Glutamatergic neuron (in vitro differentiated cells): ENCODE data around the gene PLPP2. TPM values are rescaled to one million over a fixed set of nuclear protein-coding genes. Genes with fewer than 3 reads are reported as not detected.

Experiments
- DNase-seq: peaks from one replicate; pipeline ENCODE4 v3.0.0; 2022
- H3K27ac Mint-ChIP-seq: one replicate; pipeline ENCODE4 v1.8.0; 2020; ENCODE audit warnings: mild to moderate bottlenecking, mixed read lengths, inconsistent platforms; ENCODE audit not compliant: unreplicated experiment
- H3K27me3 Mint-ChIP-seq: one replicate; pipeline ENCODE4 v1.8.0; 2020; ENCODE audit warnings: mild to moderate bottlenecking, moderate library complexity, mixed read lengths, inconsistent platforms; ENCODE audit not compliant: unreplicated experiment
- H3K36me3 Mint-ChIP-seq: one replicate; pipeline ENCODE4 v1.8.0; 2020; ENCODE audit warnings: mild to moderate bottlenecking, mixed read lengths, inconsistent platforms; ENCODE audit not compliant: unreplicated experiment
- H3K4me1 Mint-ChIP-seq: one replicate; pipeline ENCODE4 v1.8.0; 2020; ENCODE audit warnings: mild to moderate bottlenecking, low read depth, mixed read lengths, inconsistent platforms; ENCODE audit not compliant: unreplicated experiment
- H3K4me3 Mint-ChIP-seq: one replicate; pipeline ENCODE4 v1.8.0; 2020; ENCODE audit warnings: mild to moderate bottlenecking, mixed read lengths, inconsistent platforms; ENCODE audit not compliant: unreplicated experiment
- H3K9me3 Mint-ChIP-seq: one replicate; pipeline ENCODE4 v1.8.0; 2020; ENCODE audit warnings: mild to moderate bottlenecking, moderate library complexity, mixed read lengths, inconsistent platforms; ENCODE audit not compliant: unreplicated experiment
- total RNA-seq: library from RNA; stranded (reverse); fragmentation: NEBNext Ultra II Directional; extraction: Animal tissue kit (Norgen Biotek cat#: 25700); gene quantifications from one replicate; pipeline ENCODE4 v1.2.1, GENCODE V29; 2021; ENCODE audit not compliant: unreplicated experiment
- TF ChIP-seq, protein P1 (sequence below): fragments of 200-600 bp; sonication (generic); IDR thresholded peaks from one replicate; pipeline ENCODE4 v1.5.0; 2021; ENCODE audit not compliant: partially characterized antibody, unreplicated experiment

PLPP2 gene
- total RNA-seq, 1 donor from 2014 or later: 0.64 TPM

DNA sequence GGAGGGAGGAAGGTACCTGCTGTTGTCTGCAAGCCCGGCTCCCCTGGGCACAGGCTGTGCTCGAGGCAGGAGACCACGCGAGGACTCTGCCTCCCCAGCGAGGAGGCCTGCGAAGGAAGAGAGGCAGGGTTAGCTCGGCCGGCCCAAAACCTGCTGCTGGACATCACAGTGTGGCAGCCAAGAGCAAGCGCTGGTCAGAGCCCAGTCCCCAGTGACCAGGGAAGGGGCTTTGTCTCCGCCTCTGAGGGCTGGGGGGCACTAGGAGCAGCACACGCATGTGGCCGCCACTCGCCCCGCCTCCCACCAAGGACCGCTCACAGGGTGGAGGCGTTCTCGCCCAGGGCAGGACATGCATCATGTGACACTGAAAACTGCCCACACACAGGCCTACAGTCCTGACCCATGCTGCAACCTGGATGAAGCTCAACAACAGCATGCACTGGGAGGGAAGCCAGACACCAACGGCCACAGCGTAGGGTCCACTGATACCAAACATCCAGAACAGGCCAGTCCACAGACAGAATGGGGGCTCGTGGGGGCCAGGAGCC is 44.9 kb upstream of the PLPP2 start:
- H3K4me1 Mint-ChIP-seq: peaks cover 5% of the 10 kb centered on the region
- no peak for DNase-seq
- peaks cover 5% of the 10 kb centered on the region for H3K9me3 Mint-ChIP-seq
- H3K36me3 Mint-ChIP-seq: peaks cover 4% of the 10 kb centered on the region
- H3K4me3 Mint-ChIP-seq: no peak overlapping the region
- TF ChIP-seq, protein P1, sequence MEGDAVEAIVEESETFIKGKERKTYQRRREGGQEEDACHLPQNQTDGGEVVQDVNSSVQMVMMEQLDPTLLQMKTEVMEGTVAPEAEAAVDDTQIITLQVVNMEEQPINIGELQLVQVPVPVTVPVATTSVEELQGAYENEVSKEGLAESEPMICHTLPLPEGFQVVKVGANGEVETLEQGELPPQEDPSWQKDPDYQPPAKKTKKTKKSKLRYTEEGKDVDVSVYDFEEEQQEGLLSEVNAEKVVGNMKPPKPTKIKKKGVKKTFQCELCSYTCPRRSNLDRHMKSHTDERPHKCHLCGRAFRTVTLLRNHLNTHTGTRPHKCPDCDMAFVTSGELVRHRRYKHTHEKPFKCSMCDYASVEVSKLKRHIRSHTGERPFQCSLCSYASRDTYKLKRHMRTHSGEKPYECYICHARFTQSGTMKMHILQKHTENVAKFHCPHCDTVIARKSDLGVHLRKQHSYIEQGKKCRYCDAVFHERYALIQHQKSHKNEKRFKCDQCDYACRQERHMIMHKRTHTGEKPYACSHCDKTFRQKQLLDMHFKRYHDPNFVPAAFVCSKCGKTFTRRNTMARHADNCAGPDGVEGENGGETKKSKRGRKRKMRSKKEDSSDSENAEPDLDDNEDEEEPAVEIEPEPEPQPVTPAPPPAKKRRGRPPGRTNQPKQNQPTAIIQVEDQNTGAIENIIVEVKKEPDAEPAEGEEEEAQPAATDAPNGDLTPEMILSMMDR: no peak
- no peak overlapping the region for H3K27ac Mint-ChIP-seq
- H3K27me3 Mint-ChIP-seq: no peaks in the 10 kb centered on the region

DNA sequence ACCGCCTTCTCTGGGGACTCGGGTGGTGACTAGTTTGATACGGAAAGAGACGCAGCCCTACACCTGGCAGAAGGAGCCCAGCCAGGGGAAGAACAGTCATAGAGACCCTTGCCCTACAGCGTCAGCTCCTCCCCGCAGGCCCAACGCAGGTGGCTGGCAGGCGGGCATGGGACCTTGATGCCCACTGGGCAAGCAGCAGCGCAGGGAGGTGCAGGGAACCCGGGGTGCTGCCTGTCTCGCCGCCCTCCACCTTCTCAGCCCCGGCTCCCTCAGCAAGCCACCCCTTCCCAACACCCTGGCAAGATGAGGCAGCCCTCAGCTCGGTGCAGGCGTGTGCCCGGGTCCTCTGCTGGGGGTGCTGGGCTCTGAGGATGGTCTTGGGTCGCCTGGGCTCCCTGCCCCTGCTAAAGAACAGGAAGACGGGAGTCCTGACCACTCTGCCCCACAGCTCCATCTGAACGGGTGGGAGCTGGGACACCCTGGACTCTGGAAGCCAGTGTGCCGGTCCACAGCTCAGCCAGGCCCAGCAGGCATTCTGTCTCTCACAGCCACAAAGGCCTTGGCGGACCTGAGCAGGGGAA is 44.4 kb upstream of the PLPP2 start:
- DNase-seq: no peak
- TF ChIP-seq, protein P1: no peak
- H3K4me1 Mint-ChIP-seq: peaks cover 3% of the 10 kb centered on the region
- H3K27me3 Mint-ChIP-seq: no peaks in the 10 kb centered on the region
- peaks cover 3% of the 10 kb centered on the region for H3K36me3 Mint-ChIP-seq
- H3K27ac Mint-ChIP-seq: no peak overlapping the region
- no peak overlapping the region for H3K4me3 Mint-ChIP-seq
- peaks cover 5% of the 10 kb centered on the region for H3K9me3 Mint-ChIP-seq

DNA sequence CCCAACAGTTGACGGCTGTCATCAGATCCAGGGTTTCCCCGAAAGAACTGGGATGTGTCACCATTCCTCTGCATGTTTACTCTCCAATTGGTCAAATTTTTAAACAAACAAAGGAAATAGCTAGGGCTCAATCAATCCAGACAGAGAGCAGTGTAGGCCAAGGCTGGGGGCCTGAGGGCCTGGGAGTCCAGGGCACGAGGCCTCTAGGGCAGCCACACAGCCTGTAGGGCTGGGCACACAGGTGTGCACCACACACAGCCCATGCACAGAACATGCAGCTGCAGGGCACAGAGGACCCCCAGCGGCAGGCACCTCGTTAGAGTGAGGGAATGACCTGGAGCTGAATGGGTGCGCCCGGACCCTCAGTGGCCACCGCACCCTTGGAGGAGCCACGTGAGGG is 43.9 kb upstream of the PLPP2 start:
- H3K9me3 Mint-ChIP-seq: peaks cover 5% of the 10 kb centered on the region
- peak overlapping the region; percentile 52 for H3K27ac Mint-ChIP-seq
- no peak overlapping the region for H3K4me3 Mint-ChIP-seq
- DNase-seq: no peak
- TF ChIP-seq, protein P1: no peak
- H3K4me1 Mint-ChIP-seq: peaks cover 1% of the 10 kb centered on the region
- no peaks in the 10 kb centered on the region for H3K27me3 Mint-ChIP-seq
- H3K36me3 Mint-ChIP-seq: no peaks in the 10 kb centered on the region

DNA sequence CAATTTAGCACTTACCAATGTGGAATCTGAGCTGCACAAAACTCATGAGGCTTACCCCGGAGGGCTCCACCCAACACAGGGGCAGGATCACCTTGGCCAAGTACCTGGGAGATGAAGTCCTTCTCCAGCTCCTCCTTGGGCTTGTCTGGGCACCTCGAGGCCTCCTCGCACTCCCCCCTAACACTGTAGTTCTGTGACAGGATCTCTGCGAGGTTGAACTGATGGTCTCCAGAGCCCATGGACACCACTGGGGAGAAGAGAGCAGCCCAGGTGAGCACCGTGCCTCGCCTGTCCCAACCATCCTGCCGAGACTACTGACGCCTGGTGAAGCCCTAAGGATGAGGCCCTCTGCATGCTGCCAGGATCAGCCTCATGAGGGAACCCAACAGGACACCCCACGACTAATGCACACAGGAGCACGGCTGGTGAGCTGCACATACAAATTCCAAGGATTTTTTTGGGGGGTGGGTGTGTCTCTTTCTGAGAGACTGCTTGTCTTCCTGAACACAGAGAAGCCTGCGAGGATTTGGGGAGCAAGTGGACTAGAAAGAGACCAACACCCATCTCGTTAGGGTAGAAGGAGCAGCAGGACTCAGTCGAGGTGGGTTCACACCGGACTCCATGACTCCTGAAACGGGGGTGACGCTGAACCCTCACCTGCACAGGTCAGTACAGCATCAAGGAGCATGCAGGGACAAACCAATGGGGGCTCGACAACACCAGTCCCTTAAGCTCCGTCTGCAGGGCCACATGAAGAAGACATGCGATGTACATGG is 43.3 kb upstream of the PLPP2 start:
- Mint-ChIP-seq H3K36me3 (no peaks in the 10 kb centered on the region), H3K27ac (peak overlapping the region; percentile 52)

More for the DNA sequence above, 43.3 kb upstream of the PLPP2 start:
- Mint-ChIP-seq H3K9me3 (peaks cover 5% of the 10 kb centered on the region), H3K4me3 (no peak overlapping the region), H3K27me3 (no peaks in the 10 kb centered on the region), H3K4me1 (peaks cover 1% of the 10 kb centered on the region)
- no peak for DNase-seq
- TF ChIP-seq, protein P1: no peak
